Bronchial epithelial cell (primary cell): ENCODE measurements around the gene MEIS1. TPM values are rescaled to one million over a fixed set of nuclear protein-coding genes. Genes with fewer than 3 reads are reported as not detected.

Experiments used
- DNase-seq: peaks from one replicate; pipeline ENCODE4 v3.0.0-alpha.2; 2010; ENCODE audit warnings: low read depth
- FAIRE-seq: peaks from 2 replicates; lab custom pipeline; 2011; peaks lifted over from hg19 to GRCh38; lab: Jason Lieb, UNC
- H3K27me3 ChIP-seq: 2 replicates; pipeline ENCODE4 v1.5.1; 2011; ENCODE audit warnings: low read length; ENCODE audit not compliant: control insufficient read depth, insufficient read depth
- H3K36me3 ChIP-seq: 2 replicates; pipeline ENCODE4 v1.5.1; 2011; ENCODE audit warnings: low read length; ENCODE audit not compliant: control insufficient read depth, insufficient read depth
- H3K4me3 ChIP-seq: 2 replicates; pipeline ENCODE4 v1.5.1; 2011; ENCODE audit warnings: mild to moderate bottlenecking, low read depth, low read length, control low read depth
- total RNA-seq: library from RNA; depleted of rRNA; stranded (reverse); fragments of >200 nt; gene quantifications from 2 replicates; pipeline ENCODE4 v1.2.1, GENCODE V29; 2014
- TF ChIP-seq, protein P1 (sequence below): IDR thresholded peaks from 2 replicates; pipeline ENCODE4 v1.5.1; 2011; ENCODE audit warnings: mild to moderate bottlenecking, moderate library complexity, low read length, control low read depth, inconsistent platforms; ENCODE audit not compliant: insufficient read depth, severe bottlenecking

MEIS1 gene
- total RNA-seq, 1 donor from 2014 or later: 28.4 TPM

GRCh38 chr2:66437691-66438497, 3.0 kb downstream of the MEIS1 start:
- no peak for FAIRE-seq
- TF ChIP-seq, protein P1, sequence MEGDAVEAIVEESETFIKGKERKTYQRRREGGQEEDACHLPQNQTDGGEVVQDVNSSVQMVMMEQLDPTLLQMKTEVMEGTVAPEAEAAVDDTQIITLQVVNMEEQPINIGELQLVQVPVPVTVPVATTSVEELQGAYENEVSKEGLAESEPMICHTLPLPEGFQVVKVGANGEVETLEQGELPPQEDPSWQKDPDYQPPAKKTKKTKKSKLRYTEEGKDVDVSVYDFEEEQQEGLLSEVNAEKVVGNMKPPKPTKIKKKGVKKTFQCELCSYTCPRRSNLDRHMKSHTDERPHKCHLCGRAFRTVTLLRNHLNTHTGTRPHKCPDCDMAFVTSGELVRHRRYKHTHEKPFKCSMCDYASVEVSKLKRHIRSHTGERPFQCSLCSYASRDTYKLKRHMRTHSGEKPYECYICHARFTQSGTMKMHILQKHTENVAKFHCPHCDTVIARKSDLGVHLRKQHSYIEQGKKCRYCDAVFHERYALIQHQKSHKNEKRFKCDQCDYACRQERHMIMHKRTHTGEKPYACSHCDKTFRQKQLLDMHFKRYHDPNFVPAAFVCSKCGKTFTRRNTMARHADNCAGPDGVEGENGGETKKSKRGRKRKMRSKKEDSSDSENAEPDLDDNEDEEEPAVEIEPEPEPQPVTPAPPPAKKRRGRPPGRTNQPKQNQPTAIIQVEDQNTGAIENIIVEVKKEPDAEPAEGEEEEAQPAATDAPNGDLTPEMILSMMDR: no peak

DNA sequence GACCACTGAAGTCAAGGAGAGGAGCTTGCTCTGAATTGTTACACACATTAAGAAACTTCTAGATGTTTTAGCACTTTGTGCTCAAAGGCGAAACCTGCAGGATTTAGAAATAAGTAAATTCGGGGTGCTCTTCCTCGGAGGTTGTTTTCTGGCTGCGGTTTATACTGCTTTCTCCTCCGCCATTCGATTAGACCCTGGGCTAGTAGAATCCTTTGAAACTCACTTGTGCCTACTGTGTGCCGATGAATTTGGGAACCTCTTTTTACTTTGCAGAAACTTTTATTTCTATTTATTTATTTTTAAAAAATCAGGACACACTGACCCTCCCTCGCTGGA, 3.5 kb downstream of the MEIS1 start:
- peak overlapping the region; percentile 86 for H3K4me3 ChIP-seq
- TF ChIP-seq, protein P1: no peak
- H3K27me3 ChIP-seq: no peaks in the 10 kb centered on the region
- H3K36me3 ChIP-seq: peaks cover 8% of the 10 kb centered on the region
- DNase-seq (no peak), FAIRE-seq (no peak)

More at GRCh38 chr2:66437691-66438497, 3.0 kb downstream of the MEIS1 start:
- H3K27me3 ChIP-seq: no peaks in the 10 kb centered on the region
- H3K4me3 ChIP-seq: peak overlapping the region; percentile 86
- H3K36me3 ChIP-seq: peaks cover 8% of the 10 kb centered on the region
- DNase-seq: no peak

DNA sequence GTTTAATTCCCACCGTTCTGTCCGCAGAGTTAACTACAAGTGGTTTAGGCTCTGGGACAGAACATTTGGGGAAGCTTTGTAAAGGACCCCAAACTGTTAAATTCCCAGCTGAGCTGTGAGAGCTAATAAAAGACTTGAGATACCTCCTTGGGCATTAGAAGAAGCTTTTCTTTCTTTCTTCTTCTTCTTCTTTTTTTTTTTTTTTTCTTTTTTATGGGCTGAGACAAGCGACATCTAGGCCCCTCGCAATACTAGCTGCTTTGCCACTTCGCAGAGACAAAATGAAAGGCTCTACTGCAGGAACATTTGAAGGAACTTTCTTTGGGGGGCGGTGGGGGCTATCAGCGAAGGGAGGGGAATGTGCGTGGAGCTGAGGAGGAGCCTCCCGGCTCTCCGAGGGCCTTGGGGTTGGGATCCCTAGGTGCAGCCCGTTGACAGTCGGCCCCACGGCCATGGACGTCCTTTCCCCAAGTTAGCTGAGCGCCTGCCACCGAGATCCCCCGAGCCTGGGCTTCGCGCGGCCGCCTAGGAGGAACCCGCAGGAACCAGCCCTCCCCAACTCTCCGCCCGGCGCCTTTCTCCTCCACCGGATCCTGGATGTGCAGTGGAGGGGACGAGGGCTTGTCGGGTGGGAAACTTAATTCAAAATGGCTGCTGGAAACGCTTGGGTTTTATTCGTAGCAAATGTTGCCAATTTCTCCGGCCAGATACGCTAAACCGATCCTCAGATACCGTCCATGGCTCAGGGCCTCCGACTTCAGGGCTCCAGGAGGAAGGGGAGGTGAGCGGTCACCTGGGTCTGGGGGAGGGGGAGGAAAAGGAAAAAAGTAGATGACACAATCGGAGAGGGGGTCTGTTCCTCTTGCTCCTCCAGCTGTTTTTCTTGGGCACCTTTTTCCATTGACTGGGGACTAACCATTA, 4.2 kb downstream of the MEIS1 start:
- DNase-seq (no peak), FAIRE-seq (no peak)
- H3K36me3 ChIP-seq: peaks cover 12% of the 10 kb centered on the region
- peak overlapping the region; percentile 0 for H3K4me3 ChIP-seq
- TF ChIP-seq, protein P1: no peak
- no peaks in the 10 kb centered on the region for H3K27me3 ChIP-seq

GRCh38 chr2:66439812-66440542, 5.1 kb downstream of the MEIS1 start:
- peak; percentile 68 for FAIRE-seq
- Histone ChIP-seq H3K4me3 (no peak overlapping the region), H3K36me3 (peaks cover 15% of the 10 kb centered on the region), H3K27me3 (no peaks in the 10 kb centered on the region)
- TF ChIP-seq, protein P1: no peak
- no peak for DNase-seq

DNA sequence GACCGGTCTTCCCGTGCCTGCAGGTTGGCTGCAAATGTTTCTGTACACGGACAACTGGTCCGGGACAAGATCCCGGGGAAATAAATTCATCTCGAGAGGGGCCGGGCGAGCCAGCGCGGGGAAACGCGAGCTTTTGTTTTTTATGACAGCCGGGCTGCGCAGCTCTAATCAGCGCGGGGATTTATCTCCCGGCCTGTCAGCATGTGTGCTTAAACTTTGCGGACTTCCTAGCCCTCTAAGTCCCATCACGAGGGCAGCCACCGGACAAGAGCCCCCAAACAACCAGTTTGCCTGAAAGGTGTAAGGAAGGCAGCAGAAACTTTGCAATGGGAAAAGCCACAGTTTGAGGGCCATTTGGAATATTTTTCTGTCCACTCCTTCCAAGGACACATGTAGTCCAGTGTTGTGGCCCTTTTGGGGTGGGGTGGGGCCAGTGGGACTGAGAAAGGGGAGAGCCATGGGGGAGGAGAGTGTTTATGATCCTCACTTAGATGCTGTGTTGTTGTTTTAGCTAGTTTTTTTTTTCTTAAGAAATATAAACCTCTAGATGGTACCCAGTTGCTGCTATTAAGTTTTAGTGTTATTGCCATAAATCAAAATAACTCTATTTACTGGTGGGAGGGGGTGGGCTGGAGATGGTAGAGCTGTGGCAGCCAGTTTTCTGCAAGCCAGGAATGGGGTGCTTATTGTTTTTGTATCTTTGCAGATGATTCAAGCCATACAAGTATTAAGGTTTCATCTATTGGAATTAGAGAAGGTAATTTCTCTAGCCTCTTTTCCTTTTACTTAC, 6.0 kb downstream of the MEIS1 start:
- no peak for FAIRE-seq
- Histone ChIP-seq H3K27me3 (no peaks in the 10 kb centered on the region), H3K36me3 (peaks cover 18% of the 10 kb centered on the region), H3K4me3 (no peak overlapping the region)
- TF ChIP-seq, protein P1: no peak
- no peak for DNase-seq
